Adrenal gland (tissue), 12 donors: ENCODE results near the gene EFNB1. TPM values are rescaled to one million over a fixed set of nuclear protein-coding genes. Genes with fewer than 3 reads are reported as not detected.

Experiments used
- DNase-seq, 7 donors: peaks; one replicate each; pipeline ENCODE4 v3.0.0-alpha.2; 2019 to 2020
- H3K27ac ChIP-seq, 5 donors: fragments of 200-600 bp; sonication (generic) in 4 of 5; 1 replicate in 3 of 5; 2 replicates in 2 of 5; pipeline versions ENCODE4 v1.5.1 to v1.8.0; 2016 to 2020; ENCODE audit warnings: mild to moderate bottlenecking in 1 of 5
- H3K27me3 ChIP-seq: fragments of 200-600 bp; 2 replicates; pipeline ENCODE4 v1.8.0; 2021
- H3K36me3 ChIP-seq, 2 donors: fragments of 200-600 bp; replicated peaks in 1 of 2; 1 replicate in 1 of 2; 2 replicates in 1 of 2; pipeline versions ENCODE4 v1.5.1 to v1.8.0; 2018 to 2022
- H3K4me1 ChIP-seq, 2 donors: fragments of 200-600 bp; replicated peaks in 1 of 2; 1 replicate in 1 of 2; 2 replicates in 1 of 2; pipeline versions ENCODE4 v1.5.1 to v1.8.0; 2018 to 2021
- H3K4me3 ChIP-seq, 4 donors: fragments of 200-600 bp; sonication (generic) in 3 of 4; one replicate each; pipeline ENCODE4 v1.5.1; 2016 to 2018
- H3K9me3 ChIP-seq, 3 donors: fragments of 200-600 bp; sonication (generic) in 1 of 3; replicated peaks in 1 of 3; 1 replicate in 2 of 3; 2 replicates in 1 of 3; pipeline versions ENCODE4 v1.5.1 to v1.8.0; 2016 to 2021
- CTCF ChIP-seq, 6 experiments: fragments of 450-650 bp in 4 of 6; fragments of 200-600 bp in 2 of 6; sonication (generic) in 1 of 6; IDR thresholded peaks; 1 replicate in 5 of 6; 2 replicates in 1 of 6; pipeline versions ENCODE4 v1.5.1 to v1.8.0; 2016 to 2021; ENCODE audit warnings: antibody characterized with exemption in 6 of 6, mild to moderate bottlenecking in 2 of 6, moderate library complexity in 1 of 6
- POLR2A ChIP-seq, 2 donors: fragments of 450-650 bp; IDR thresholded peaks; one replicate each; pipeline ENCODE4 v1.6.1; 2017; ENCODE audit warnings: antibody characterized with exemption in 2 of 2, mild to moderate bottlenecking in 2 of 2, moderate library complexity in 1 of 2
- WGBS, 4 donors: extraction: QIAGEN DNeasy Blood & Tissue Kit in 2 of 4; methylation state at CpG; one replicate each; pipeline versions ENCODE4 v1.1.5 to v1.1.7; 2013 to 2017; 5-methylcytosine and 5-hydroxymethylcytosine counted together
- intact Hi-C, 2 donors: fragments of 100-400 bp; cut with DNase I; formaldehyde crosslinking; loops; one replicate each; pipeline versions ENCODE4 v1.14.1 to v1.15.0; 2022 to 2023
- polyA plus RNA-seq, 3 donors: library from polyadenylated mRNA; stranded (reverse); fragments of 200-250 nt in 2 of 3; fragments of 350-450 nt in 1 of 3; fragmentation: Illumina TruSeq in 1 of 3; extraction: RNeasy Lipid Tissue Mini Kit (QIAGEN cat#74804) in 1 of 3; gene quantifications; one replicate each; pipeline ENCODE4 v1.2.3, GENCODE V29; 2013 to 2014
- total RNA-seq, 9 donors: library from RNA; depleted of rRNA in 4 of 9; stranded (reverse); fragments of >200 nt in 4 of 9; fragments of 120-200 nt in 1 of 9; fragmentation: NEBNext Ultra II Directional in 1 of 9; extraction: Animal tissue kit (Norgen Biotek cat#: 25700) in 1 of 9; gene quantifications; one replicate each; pipeline versions ENCODE4 v1.1.0 to v1.2.4, GENCODE V29; 2013 to 2023
- donor health status: healthy with polysubstance abuse.
- donor health status: Bipolar disorder and iron deficiency.
- donor health status: DM: yes; HTN: yes; CAD: no.
- donor health status: DM: no; HTN: no; CAD: no.
- donor health status: DM: no; HTN: no; CAD: no.
- donor health status: DM: yes; HTN: yes; CAD: no.

Gene EFNB1
- total and polyA plus RNA-seq, 12 donors = 14.0 to 66.5 (median 40.5) TPM

- no peaks in the 10 kb centered on the region for H3K4me1 ChIP-seq
- intact Hi-C loops = no loop called here
- 1 to 23% (median 13%) methylated on average over 11 of the region's 11 CpGs for WGBS, 4 donors
Measured at GRCh38 chrX:68832101-68832416, 3.2 kb downstream of the EFNB1 start.

GRCh38 chrX:68832516-68833447, 4.0 kb downstream of the EFNB1 start:
- Histone ChIP-seq H3K27me3 (no peaks in the 10 kb centered on the region), H3K4me3 (peak overlapping the region in 1 of 4 donors; percentile 57), H3K4me1 (no peaks in the 10 kb centered on the region), H3K36me3 (no peaks in the 10 kb centered on the region), H3K27ac (peak overlapping the region in 1 of 5 donors; percentile 10), H3K9me3 (no peaks in the 10 kb centered on the region)
- WGBS, 4 donors = 50 to 79% (median 69%) methylated on average over 5 to 12 of the region's 12 CpGs
- intact Hi-C loops = no loop called here
- TF ChIP-seq POLR2A (IDR thresholded peaks at IDR 0.05) (no peak), CTCF (IDR thresholded peaks at IDR 0.05) (no peak)
- DNase-seq = peak in 3 of 7 donors; percentile 9 to 36 (median 20)

More at GRCh38 chrX:68832101-68832416, 3.2 kb downstream of the EFNB1 start:
- Histone ChIP-seq H3K27me3 (no peaks in the 10 kb centered on the region), H3K4me3 (peak overlapping the region in 1 of 4 donors; percentile 57), H3K27ac (peak overlapping the region in 1 of 5 donors; percentile 83), H3K9me3 (no peaks in the 10 kb centered on the region), H3K36me3 (no peaks in the 10 kb centered on the region)
- peak; percentile 28 to 65 (median 53) for DNase-seq
- TF ChIP-seq CTCF (IDR thresholded peaks at IDR 0.05) (no peak), POLR2A (IDR thresholded peaks at IDR 0.05) (no peak)

GRCh38 chrX:68833448-68833805, 4.6 kb downstream of the EFNB1 start:
- DNase-seq = peak in 1 of 7 donors; percentile 2
- H3K27ac ChIP-seq = peak overlapping the region in 1 of 5 donors; percentile 10
- no peaks in the 10 kb centered on the region for H3K36me3 ChIP-seq
- no peaks in the 10 kb centered on the region for H3K4me1 ChIP-seq
- TF ChIP-seq POLR2A (IDR thresholded peaks at IDR 0.05) = no peak
- TF ChIP-seq CTCF (IDR thresholded peaks at IDR 0.05) = no peak
- no peaks in the 10 kb centered on the region for H3K9me3 ChIP-seq
- intact Hi-C loops = no loop called here
- H3K27me3 ChIP-seq = no peaks in the 10 kb centered on the region
- H3K4me3 ChIP-seq = peak overlapping the region in 1 of 4 donors; percentile 57
- 63 to 80% (median 79%) methylated on average over 5 to 6 of the region's 6 CpGs; no CpG with 5 or more reads in 1 of the 4 donors for WGBS, 4 donors

GRCh38 chrX:68833855-68834331, 5.1 kb downstream of the EFNB1 start:
- H3K4me1 ChIP-seq = no peaks in the 10 kb centered on the region
- intact Hi-C loops = no loop called here
- TF ChIP-seq POLR2A (IDR thresholded peaks at IDR 0.05) (no peak), CTCF (IDR thresholded peaks at IDR 0.05) (no peak)
- H3K27me3 ChIP-seq = no peaks in the 10 kb centered on the region
- peak overlapping the region in 1 of 5 donors; percentile 49 for H3K27ac ChIP-seq
- no peaks in the 10 kb centered on the region for H3K36me3 ChIP-seq
- no peaks in the 10 kb centered on the region for H3K9me3 ChIP-seq
- WGBS, 4 donors = 73 to 78% (median 78%) methylated on average over 3 to 4 of the region's 4 CpGs; no CpG with 5 or more reads in 1 of the 4 donors
- peak in 3 of 7 donors; percentile 4 to 31 (median 13) for DNase-seq
- no peak overlapping the region for H3K4me3 ChIP-seq
